ENCODE measurements around the gene TNIK.
A peak's percentile ranks its signal among the peaks of the same experiment; 100 is the strongest.

TNIK gene

GRCh38 chr3:171352387-171352935 is 107.7 kb downstream of the TNIK start:
- DNase-seq (ENCODE audit: low spot score) = no peak
- in situ Hi-C loops (cut with MboI; ENCODE audit: low pct_unique_long_range_greater_than_20kb, low sequenced_read_pairs, unreplicated experiment) = no loop called here
- TF ChIP-seq CTCF (IDR thresholded peaks at IDR 0.05; ENCODE audit: extremely low read depth, insufficient read depth, missing control alignments) = no peak

- in situ Hi-C loops (cut with MboI; ENCODE audit: low pct_unique_long_range_greater_than_20kb, low sequenced_read_pairs, unreplicated experiment) = no loop called here
- no peak for DNase-seq (ENCODE audit: low spot score)
- no peak for TF ChIP-seq CTCF (IDR thresholded peaks at IDR 0.05; ENCODE audit: extremely low read depth, insufficient read depth, missing control alignments)
Observed at GRCh38 chr3:171351676-171352075, 108.5 kb downstream of the TNIK start.

GRCh38 chr3:171350364-171350763 is 109.8 kb downstream of the TNIK start:
- DNase-seq (ENCODE audit: low spot score) = no peak
- in situ Hi-C loops (cut with MboI; ENCODE audit: low pct_unique_long_range_greater_than_20kb, low sequenced_read_pairs, unreplicated experiment) = no loop called here
- no peak for TF ChIP-seq CTCF (IDR thresholded peaks at IDR 0.05; ENCODE audit: extremely low read depth, insufficient read depth, missing control alignments)

- no peak for TF ChIP-seq CTCF (IDR thresholded peaks at IDR 0.05; ENCODE audit: extremely low read depth, insufficient read depth, missing control alignments)
- in situ Hi-C loops (cut with MboI; ENCODE audit: low pct_unique_long_range_greater_than_20kb, low sequenced_read_pairs, unreplicated experiment) = no loop called here
Observed at GRCh38 chr3:171349392-171349791, 110.8 kb downstream of the TNIK start.

GRCh38 chr3:171348121-171348520 is 112.1 kb downstream of the TNIK start:
- in situ Hi-C loops (cut with MboI; ENCODE audit: low pct_unique_long_range_greater_than_20kb, low sequenced_read_pairs, unreplicated experiment) = no loop called here
- DNase-seq (ENCODE audit: low spot score) = no peak
- no peak for TF ChIP-seq CTCF (IDR thresholded peaks at IDR 0.05; ENCODE audit: extremely low read depth, insufficient read depth, missing control alignments)

More at GRCh38 chr3:171349392-171349791, 110.8 kb downstream of the TNIK start:
- no peak for DNase-seq (ENCODE audit: low spot score)

GRCh38 chr3:171347301-171348039 is 112.7 kb downstream of the TNIK start:
- in situ Hi-C loops (cut with MboI; ENCODE audit: low pct_unique_long_range_greater_than_20kb, low sequenced_read_pairs, unreplicated experiment) = no loop called here

More at GRCh38 chr3:171347301-171348039, 112.7 kb downstream of the TNIK start:
- TF ChIP-seq CTCF (IDR thresholded peaks at IDR 0.05; ENCODE audit: extremely low read depth, insufficient read depth, missing control alignments) = no peak
- peak; percentile 29 for DNase-seq (ENCODE audit: low spot score)
